AG04450 (cell line): Measurements from ENCODE around the gene FKRP. TPM values are rescaled to one million over a fixed set of nuclear protein-coding genes. Genes with fewer than 3 reads are reported as not detected.

Source experiments
- CTCF ChIA-PET: fragments of 300-600, 350-600 bp; formaldehyde crosslinking; extraction: SDS; loops from one replicate; lab custom pipeline; 2022; ENCODE audit warnings: antibody characterized with exemption, inconsistent platforms; lab: Charles Lee
- POLR2A ChIA-PET: fragments of 350-600 bp; formaldehyde crosslinking; extraction: SDS; loops from one replicate; lab custom pipeline; 2021; ENCODE audit warnings: antibody characterized with exemption, inconsistent platforms; lab: Yijun Ruan, JAX
- DNase-seq: peaks from one replicate; pipeline ENCODE4 v3.0.0-alpha.2; 2011; ENCODE audit warnings: low read depth, low spot score
- H3K27ac ChIP-seq: one replicate; pipeline ENCODE4 v1.5.1; 2012; ENCODE audit warnings: low read depth, low read length, control low read depth
- H3K27me3 ChIP-seq: one replicate; pipeline ENCODE4 v1.6.0; 2012; ENCODE audit warnings: low read length; ENCODE audit not compliant: control insufficient read depth, insufficient read depth
- H3K4me3 ChIP-seq: 2 replicates; pipeline ENCODE4 v1.5.1; 2011; ENCODE audit warnings: mild to moderate bottlenecking, low read depth, low read length, control low read depth
- H3K9me3 ChIP-seq: 2 replicates; pipeline ENCODE4 v1.5.1; 2012; ENCODE audit warnings: low read length; ENCODE audit not compliant: control insufficient read depth, insufficient read depth
- CTCF ChIP-seq: IDR thresholded peaks from 2 replicates; pipeline ENCODE4 v1.5.1; 2011; ENCODE audit warnings: low read depth, low read length, control low read depth, inconsistent platforms
- polyA plus RNA-seq: library from polyadenylated mRNA; depleted of rRNA; stranded (reverse); fragments of >200 nt; gene quantifications from 2 replicates; pipeline ENCODE4 v1.2.3, GENCODE V29; 2011

The FKRP gene
- polyA plus RNA-seq, 1 experiment = 12.1 TPM

GRCh38 chr19:46714444-46715106 lies 31.3 kb upstream of the FKRP start:
- ChIA-PET CTCF (interaction anchor here (0.6 to 6.5 kb wide), 4 partner anchors 11 to 299 kb away, joined by 3 to 46 read pairs (median 6); partner anchors contain the start of gene DACT3), POLR2A (interaction anchor here (0.5 to 0.6 kb wide), 3 partner anchors 10 to 279 kb away, joined by 3 to 7 read pairs (median 3); no protein-coding TSS in a partner anchor)
- no peak for TF ChIP-seq CTCF
- Histone ChIP-seq H3K9me3 (peaks cover 4% of the 10 kb centered on the region; the same call in 1 of the 2 replicates), H3K27me3 (no peaks in the 10 kb centered on the region), H3K4me3 (peak overlapping the region; percentile 71), H3K27ac (peak overlapping the region; percentile 39)
- no peak for DNase-seq

- no peak for TF ChIP-seq CTCF
- H3K9me3 ChIP-seq = peaks cover 3% of the 10 kb centered on the region; the same call in 1 of the 2 replicates
- DNase-seq = no peak
- CTCF ChIA-PET = interaction anchor here (1.5 to 6.5 kb wide), 2 partner anchors 12 to 13 kb away, joined by 8 to 46 read pairs; no protein-coding TSS in a partner anchor
- peak overlapping the region; percentile 76 for H3K4me3 ChIP-seq
- H3K27ac ChIP-seq = no peak overlapping the region
- H3K27me3 ChIP-seq = no peaks in the 10 kb centered on the region
- POLR2A ChIA-PET = interaction anchor here (0.6 kb wide), 1 partner anchor 73 kb away, joined by 3 read pairs; the partner anchor contains the start of gene SLC1A5
These were observed 30.3 kb upstream of the FKRP start for GRCh38 chr19:46715620-46715974.

GRCh38 chr19:46715975-46716671 lies 29.7 kb upstream of the FKRP start:
- TF ChIP-seq CTCF = no peak
- CTCF ChIA-PET = interaction anchor here (1.5 to 6.5 kb wide), 2 partner anchors 12 kb away, joined by 8 to 46 read pairs; no protein-coding TSS in a partner anchor
- Histone ChIP-seq H3K4me3 (peak overlapping the region; percentile 76), H3K27me3 (no peaks in the 10 kb centered on the region), H3K9me3 (no peaks in the 10 kb centered on the region; the same call in 1 of the 2 replicates), H3K27ac (no peak overlapping the region)
- DNase-seq = no peak
- POLR2A ChIA-PET = interaction anchor here (0.6 to 1.0 kb wide), 2 partner anchors 15 to 72 kb away, joined by 3 read pairs; partner anchors contain the start of gene SLC1A5

- DNase-seq = no peak
- Histone ChIP-seq H3K4me3 (peak overlapping the region; percentile 76), H3K27ac (peak overlapping the region; percentile 21), H3K27me3 (no peaks in the 10 kb centered on the region), H3K9me3 (no peaks in the 10 kb centered on the region; the same call in 1 of the 2 replicates)
- ChIA-PET CTCF (interaction anchor here (6.5 kb wide), 1 partner anchor 13 kb away, joined by 46 read pairs; no protein-coding TSS in a partner anchor), POLR2A (interaction anchor here (1.0 kb wide), 1 partner anchor 14 kb away, joined by 3 read pairs; no protein-coding TSS in a partner anchor)
- TF ChIP-seq CTCF = no peak
These were observed 29.2 kb upstream of the FKRP start for GRCh38 chr19:46716672-46717033.
